K562 (cell line): ENCODE data around the gene HAPSTR1. TPM values are rescaled to one million over a fixed set of nuclear protein-coding genes. Genes with fewer than 3 reads are reported as not detected.
A peak's percentile ranks its signal among the peaks of the same experiment; 100 is the strongest.

ENCODE experiments used
- ARID3A ChIP-seq: IDR thresholded peaks from 2 replicates; pipeline ENCODE4 v1.6.1; 2012; ENCODE audit warnings: low read depth, low read length, improper control_type of control experiment, borderline replicate concordance
- ARID3B ChIP-seq: fragments of 250-450 bp; sonication (Bioruptor Pico); IDR thresholded peaks from 2 replicates; pipeline ENCODE4 v1.4.0; 2020; ENCODE audit warnings: borderline replicate concordance
- DLX4 ChIP-seq: fragments of 250-450 bp; sonication (Bioruptor Pico); IDR thresholded peaks from 2 replicates; pipeline ENCODE4 v1.6.1; 2021; ENCODE audit warnings: mild to moderate bottlenecking
- MEIS2 ChIP-seq: fragments of 450-650 bp; IDR thresholded peaks from 2 replicates; pipeline ENCODE4 v1.6.1; 2014; ENCODE audit warnings: mild to moderate bottlenecking; ENCODE audit not compliant: partially characterized antibody
- MGA ChIP-seq: fragments of 450-650 bp; IDR thresholded peaks from 2 replicates; pipeline ENCODE4 v1.6.1; 2016; ENCODE audit warnings: mild to moderate bottlenecking, moderate library complexity
- NFRKB ChIP-seq: fragments of 450-650 bp; IDR thresholded peaks from 2 replicates; pipeline ENCODE4 v1.6.1; 2016; ENCODE audit warnings: low read depth
- YY1 ChIP-seq, 3 experiments: IDR thresholded peaks; 2 replicates each; pipeline ENCODE4 v1.6.1; 2011; ENCODE audit warnings: low read length in 2 of 3, mild to moderate bottlenecking in 2 of 3, moderate library complexity in 2 of 3, borderline replicate concordance in 1 of 3, control low read depth in 1 of 3, low read depth in 1 of 3; ENCODE audit not compliant: insufficient read depth in 3 of 3, insufficient replicate concordance in 2 of 3, control insufficient read depth in 1 of 3, insufficient read length in 1 of 3; ENCODE audit errors: extremely low read depth in 1 of 3
- ZNF76 ChIP-seq: fragments of 250-450 bp; sonication (Bioruptor Pico); IDR thresholded peaks from 2 replicates; pipeline ENCODE4 v1.4.0; 2020; ENCODE audit warnings: mild to moderate bottlenecking, moderate library complexity, borderline replicate concordance
- ZNF766 ChIP-seq: fragments of 200-800 bp; sonication (Bioruptor generic); conservative IDR thresholded peaks from 2 replicates; pipeline ENCODE4 v1.6.1; 2016; ENCODE audit warnings: missing genetic modification characterization, missing compliant biosample characterization
- polyA plus RNA-seq, 8 experiments: library from polyadenylated mRNA; depleted of rRNA in 4 of 8; stranded (reverse) in 5 of 8; unstranded in 3 of 8; fragments of >200 nt; fragmentation: Nextera tagmentation in 2 of 8; fragmentation: Illumina TruSeq in 1 of 8; extraction: Ambion mirVana in 2 of 8; extraction: Trizol in 1 of 8; gene quantifications; 2 replicates each; pipeline versions ENCODE4 v1.2.1 to v1.2.3, GENCODE V29; 2011 to 2014; ENCODE audit warnings: inconsistent platforms in 1 of 8, missing spikeins in 1 of 8
- total RNA-seq, 7 experiments: library from RNA; depleted of rRNA in 6 of 7; stranded (reverse); fragments of >200 nt in 6 of 7; fragmentation: Illumina TruSeq in 2 of 7; extraction: Trizol in 2 of 7; gene quantifications; 2 replicates each; pipeline versions ENCODE4 v1.2.1 to v1.2.3, GENCODE V29; 2011 to 2021; ENCODE audit warnings: low replicate concordance in 1 of 7

HAPSTR1 gene
- total and polyA plus RNA-seq, 9 of the 15 experiments (the other 6 are each of a cell fraction or from before 2014, with no cell fraction given), result 10.8 to 67.9 (median 36.5) TPM

- peak; percentile 73 for TF ChIP-seq MGA
- TF ChIP-seq ARID3A, result peak; percentile 69; the same call in 1 of the 2 replicates
- no peak for TF ChIP-seq DLX4 (CRISPR knock-in tag)
- TF ChIP-seq YY1 (IDR thresholded peaks at IDR 0.05; ENCODE audit: borderline replicate concordance in 1 of 3, control insufficient read depth in 1 of 3, extremely low read depth in 1 of 3, insufficient read depth in 3 of 3, insufficient read length in 1 of 3, insufficient replicate concordance in 2 of 3, low read depth in 1 of 3, low read length in 2 of 3), result peak in 1 of 3 experiments; percentile 23
- 0 out of 2 replicates have a peak, but pooled peaks have one; percentile 47 for TF ChIP-seq ARID3B (CRISPR knock-in tag)
- TF ChIP-seq ZNF766, result peak; percentile 62; the same call in 1 of the 2 replicates
- peak; percentile 54 for TF ChIP-seq MEIS2
- peak; percentile 20; the same call in 1 of the 2 replicates for TF ChIP-seq ZNF76
- peak; percentile 68 for TF ChIP-seq NFRKB
Observed at GRCh38 chr16:9077091-9077809, 14.2 kb upstream of the HAPSTR1 start (continued).
